GM12878 (cell line): ENCODE data around the gene DNAH9. TPM values are rescaled to one million over a fixed set of nuclear protein-coding genes. Genes with fewer than 3 reads are reported as not detected.
"Not testable (repeated sequence)": the region's sequence is repeated elsewhere in the genome, so short reads cannot be mapped to it uniquely, and the experiment has no call there.

Experiments
- ATAC-seq: fragments of 200-7000 bp; cut with Tn5 transposase; 3 replicates; pipeline ENCODE4 v1.9.1; 2020; ENCODE audit warnings: mild to moderate bottlenecking, moderate library complexity
- BruUV-seq: library from RNA; stranded (reverse); fragments of 400-500 nt; replicated peaks from 2 replicates; lab custom pipeline; 2021; lab: Mats Ljungman, UMichigan
- CTCF ChIA-PET: fragments of 300-600 bp; sonication (Branson Sonifier 250); formaldehyde crosslinking; extraction: SDS; loops from one replicate; lab custom pipeline; 2021; ENCODE audit warnings: inconsistent platforms; lab: Yijun Ruan, JAX
- POLR2A ChIA-PET: fragments of 350-600 bp; formaldehyde crosslinking; extraction: SDS; loops from one replicate; lab custom pipeline; 2021; ENCODE audit warnings: inconsistent platforms; lab: Charles Lee
- RAD21 ChIA-PET: fragments of 300-600 bp; sonication (Branson Sonifier 250); formaldehyde crosslinking; loops from one replicate; lab custom pipeline; 2023; ENCODE audit warnings: antibody characterized with exemption; ENCODE audit not compliant: unreplicated experiment; lab: Charles Lee
- SMC1A ChIA-PET: fragments of 300-600 bp; sonication (Branson Sonifier 250); formaldehyde crosslinking; loops from one replicate; lab custom pipeline; 2023; ENCODE audit not compliant: unreplicated experiment, uncharacterized antibody; lab: Charles Lee
- DNase-seq: peaks from one replicate; pipeline ENCODE4 v3.0.0-alpha.2; 2011; ENCODE audit warnings: low read depth, low spot score
- FAIRE-seq: peaks from 3 replicates; lab custom pipeline; 2011; peaks lifted over from hg19 to GRCh38; lab: Jason Lieb, UNC
- H2AFZ ChIP-seq: 2 replicates; pipeline ENCODE4 v1.6.0; 2011; ENCODE audit warnings: low read depth, low read length, control low read depth; ENCODE audit not compliant: control insufficient read depth
- H3K27ac ChIP-seq: 2 replicates; pipeline ENCODE4 v1.5.1; 2011; ENCODE audit warnings: control low read depth; ENCODE audit not compliant: control insufficient read depth, insufficient read depth
- H3K27me3 ChIP-seq, 2 experiments: replicated peaks in 1 of 2; 2 replicates each; pipeline versions ENCODE4 v1.6.0 to v1.6.1; 2011; ENCODE audit warnings: low read length in 1 of 2; ENCODE audit not compliant: control insufficient read depth in 2 of 2, insufficient read depth in 2 of 2
- H3K36me3 ChIP-seq, 2 experiments: 2 replicates each; pipeline ENCODE4 v1.5.1; 2011; ENCODE audit warnings: low read length in 1 of 2; ENCODE audit not compliant: control insufficient read depth in 2 of 2, insufficient read depth in 2 of 2
- H3K4me1 ChIP-seq: 2 replicates; pipeline ENCODE4 v1.6.1; 2011; ENCODE audit warnings: mild to moderate bottlenecking, low read length, moderate library complexity, mixed read lengths; ENCODE audit not compliant: control insufficient read depth, insufficient read depth
- H3K4me2 ChIP-seq: 2 replicates; pipeline ENCODE4 v1.6.0; 2011; ENCODE audit warnings: control low read depth; ENCODE audit not compliant: control insufficient read depth, insufficient read depth
- H3K4me3 ChIP-seq: fragments of 200-600 bp; sonication (generic); 2 replicates; pipeline ENCODE4 v1.5.1; 2016
- H3K79me2 ChIP-seq: 2 replicates; pipeline ENCODE4 v1.6.0; 2011; ENCODE audit warnings: low read length; ENCODE audit not compliant: control insufficient read depth, insufficient read depth
- H3K9ac ChIP-seq: 2 replicates; pipeline ENCODE4 v1.8.0; 2011; ENCODE audit warnings: low read length, control low read depth, mixed read lengths; ENCODE audit not compliant: control insufficient read depth, insufficient read depth
- H3K9me3 ChIP-seq: replicated peaks from 3 replicates; pipeline ENCODE4 v1.5.1; 2011; ENCODE audit warnings: mild to moderate bottlenecking, low read length; ENCODE audit not compliant: control insufficient read depth, insufficient read depth
- H4K20me1 ChIP-seq: 2 replicates; pipeline ENCODE4 v1.6.0; 2011; ENCODE audit not compliant: control insufficient read depth, insufficient read depth
- GABPA ChIP-seq: IDR thresholded peaks from 2 replicates; pipeline ENCODE4 v1.6.1; 2014; ENCODE audit warnings: antibody characterized with exemption, low read depth, mild to moderate bottlenecking, inconsistent platforms
- HDGF ChIP-seq: fragments of 450-650 bp; IDR thresholded peaks from 2 replicates; pipeline ENCODE4 v1.6.1; 2016; ENCODE audit warnings: antibody characterized with exemption
- IKZF1 ChIP-seq: fragments of 450-650 bp; conservative IDR thresholded peaks from 2 replicates; pipeline ENCODE4 v1.6.1; 2017; ENCODE audit warnings: antibody characterized with exemption, mild to moderate bottlenecking
- NR2C2 ChIP-seq: IDR thresholded peaks from 2 replicates; pipeline ENCODE4 v1.6.1; 2011; ENCODE audit warnings: borderline replicate concordance, low read depth; ENCODE audit not compliant: control insufficient read depth, insufficient read length
- WGBS: methylation state at CpG from one replicate; pipeline ENCODE4 v1.1.6; 2016; ENCODE audit warnings: low lambda C conversion rate; ENCODE audit not compliant: insufficient replicate concordance, insufficient coverage; ENCODE audit errors: missing lambda C conversion rate; 5-methylcytosine and 5-hydroxymethylcytosine counted together
- in situ Hi-C: fragments of 300-500 bp; cut with MboI; formaldehyde crosslinking; loops from 9 replicates; pipeline ENCODE4 v1.14.3; 2018; ENCODE audit warnings: mixed read lengths
- intact Hi-C: fragments of 100-400 bp; cut with micrococcal nuclease; formaldehyde crosslinking; loops from one replicate; pipeline ENCODE4 v1.14.2; 2022; ENCODE audit not compliant: unreplicated experiment
- polyA plus RNA-seq, 11 experiments: library from polyadenylated mRNA; depleted of rRNA in 4 of 11; unstranded in 6 of 11; stranded (reverse) in 5 of 11; fragments of >200 nt; fragmentation: Nextera tagmentation in 4 of 11; fragmentation: Illumina TruSeq in 1 of 11; extraction: Ambion mirVana in 4 of 11; extraction: Trizol in 1 of 11; gene quantifications; 1 replicate in 1 of 11; 2 replicates in 10 of 11; pipeline versions ENCODE4 v1.2.1 to v1.2.3, GENCODE V29; 2011 to 2016; ENCODE audit warnings: inconsistent platforms in 2 of 11, missing spikeins in 2 of 11, low read depth in 1 of 11
- total RNA-seq, 4 experiments: library from RNA; depleted of rRNA in 3 of 4; stranded (reverse); fragments of >200 nt in 3 of 4; fragmentation: Illumina TruSeq in 1 of 4; extraction: Trizol in 1 of 4; gene quantifications; 2 replicates each; pipeline versions ENCODE4 v1.2.1 to v1.2.3, GENCODE V29; 2013 to 2021
- TF ChIP-seq, protein P1 (sequence below): IDR thresholded peaks from 2 replicates; pipeline ENCODE4 v1.6.1; 2011; ENCODE audit warnings: borderline replicate concordance, low read depth, mild to moderate bottlenecking, moderate library complexity, low read length; ENCODE audit not compliant: insufficient read depth, poor library complexity, severe bottlenecking
- TF ChIP-seq, protein P2 (sequence below): fragments of 450-650 bp; formaldehyde crosslinking; IDR thresholded peaks from 2 replicates; pipeline ENCODE4 v1.4.0; 2020; ENCODE audit warnings: mild to moderate bottlenecking, moderate library complexity

The DNAH9 gene
- total and polyA plus RNA-seq, 10 of the 15 experiments (the other 5 are each of a cell fraction or from before 2014, with no cell fraction given) = 0.10 to 0.40 (median 0.19) TPM; not detected in 7

DNA sequence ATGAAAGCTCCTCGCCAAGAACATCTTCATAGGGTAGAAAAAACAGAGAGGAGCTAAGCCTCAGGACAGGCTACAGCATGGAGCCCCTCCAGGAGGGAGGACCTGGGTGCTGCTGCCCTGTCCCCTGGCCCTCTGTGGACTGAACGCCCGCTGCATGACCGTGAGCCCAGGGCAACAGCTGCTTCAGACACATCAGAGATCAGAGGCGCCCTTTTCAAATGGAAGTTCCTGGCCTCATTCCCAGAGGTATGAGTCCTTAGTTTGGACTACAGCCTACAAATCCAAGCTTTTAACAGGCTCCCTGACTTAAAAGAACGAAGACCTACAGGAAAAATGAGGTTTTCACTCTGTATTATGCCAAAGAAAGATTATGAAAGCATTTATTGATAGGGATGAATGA lies 350.5 kb downstream of the DNAH9 start (continued):
- TF ChIP-seq NR2C2 (no peak), IKZF1 (no peak)

DNA sequence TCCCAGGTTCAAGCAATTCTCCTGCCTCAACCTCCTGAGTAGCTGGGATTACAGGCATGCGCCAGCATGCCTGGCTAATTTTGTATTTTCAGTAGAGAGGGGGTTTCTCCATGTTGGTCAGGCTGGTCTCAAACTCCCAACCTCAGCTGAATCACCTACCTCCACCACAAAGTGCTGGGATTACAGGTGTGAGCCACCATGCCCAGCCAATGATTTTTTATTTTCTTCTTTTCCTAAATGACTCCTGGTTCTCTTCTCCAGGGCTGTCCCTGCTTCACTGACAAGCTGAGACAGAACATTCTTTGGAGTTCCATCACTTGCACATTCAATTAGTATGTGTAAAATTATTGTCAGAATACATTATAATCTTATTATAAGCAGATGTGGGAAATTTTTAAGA lies 351.3 kb downstream of the DNAH9 start:
- H3K36me3 ChIP-seq, RAD21 ChIA-PET, H3K4me2 ChIP-seq, POLR2A ChIA-PET, H3K27me3 ChIP-seq, H3K4me3 ChIP-seq, FAIRE-seq, ATAC-seq, intact Hi-C loops, BruUV-seq, DNase-seq, H3K9me3 ChIP-seq, CTCF ChIA-PET, H3K27ac ChIP-seq, H3K79me2 ChIP-seq, H3K4me1 ChIP-seq, H4K20me1 ChIP-seq, H3K9ac ChIP-seq, H2AFZ ChIP-seq: not testable (repeated sequence)
- SMC1A ChIA-PET = interaction anchor here (0.7 kb wide), 1 partner anchor 13 kb away, joined by 3 read pairs; no protein-coding TSS in a partner anchor
- in situ Hi-C loops = loop anchor here (25.0 kb wide), 1 partner anchor 1062 kb away; no protein-coding TSS in a partner anchor
- WGBS = 89% methylated on average over 1 of the region's 1 CpG

DNA sequence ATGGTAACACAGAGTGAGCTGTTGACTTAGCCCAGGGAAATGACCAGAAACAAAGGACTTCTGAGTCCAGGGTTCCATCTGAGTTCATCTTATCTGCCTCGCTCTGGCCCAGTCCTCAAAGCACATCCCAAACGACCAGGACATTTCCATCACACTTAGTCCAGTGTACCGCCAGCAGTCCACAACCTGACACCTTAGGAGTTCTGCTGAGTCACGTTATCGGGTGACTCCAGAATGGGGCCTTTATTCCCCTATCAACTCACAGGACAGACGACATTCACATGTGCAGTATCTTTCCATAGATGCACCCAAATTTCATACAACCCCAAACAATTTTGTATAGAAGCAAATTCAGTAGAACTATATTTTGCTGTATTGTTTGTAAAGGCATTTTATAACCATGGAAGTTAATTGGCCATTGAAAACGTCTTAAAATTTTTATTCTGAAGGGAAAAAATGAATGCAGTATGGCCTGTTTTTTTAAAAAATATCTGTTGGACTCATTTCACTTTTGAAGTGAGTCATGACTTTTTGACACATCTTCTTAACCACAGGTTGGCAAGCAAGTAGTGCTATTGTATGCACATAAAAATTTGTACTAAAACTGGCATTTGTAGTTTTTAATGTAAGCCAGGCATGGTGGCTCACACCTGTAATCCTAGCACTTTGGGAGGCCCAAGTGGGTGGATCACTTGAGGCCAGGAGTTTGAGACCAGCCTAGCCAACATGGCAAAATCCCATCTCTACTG lies 352.7 kb downstream of the DNAH9 start:
- H3K27ac ChIP-seq = no peak overlapping the region
- no peaks in the 10 kb centered on the region for H3K36me3 ChIP-seq
- H4K20me1 ChIP-seq = no peaks in the 10 kb centered on the region
- no peaks in the 10 kb centered on the region for H3K79me2 ChIP-seq
- POLR2A ChIA-PET = no interaction called here
- no peaks in the 10 kb centered on the region for H3K27me3 ChIP-seq
- CTCF ChIA-PET = no interaction called here
- 27% methylated on average over 7 of the region's 7 CpGs for WGBS
- H3K9ac ChIP-seq = no peak overlapping the region
- in situ Hi-C loops = no loop called here
- FAIRE-seq (no peak), ATAC-seq (no peak), DNase-seq (no peak)
- no TSS peak for BruUV-seq
- no peak overlapping the region for H2AFZ ChIP-seq
- RAD21 ChIA-PET = no interaction called here
- H3K9me3 ChIP-seq = no peaks in the 10 kb centered on the region; the same call in 2 of the 3 replicates
- no peaks in the 10 kb centered on the region for H3K4me1 ChIP-seq
- SMC1A ChIA-PET = no interaction called here
- H3K4me2 ChIP-seq = no peak overlapping the region
- no peak overlapping the region for H3K4me3 ChIP-seq
- intact Hi-C loops = no loop called here
- TF ChIP-seq GABPA (no peak), HDGF (no peak)
- TF ChIP-seq, protein P1, sequence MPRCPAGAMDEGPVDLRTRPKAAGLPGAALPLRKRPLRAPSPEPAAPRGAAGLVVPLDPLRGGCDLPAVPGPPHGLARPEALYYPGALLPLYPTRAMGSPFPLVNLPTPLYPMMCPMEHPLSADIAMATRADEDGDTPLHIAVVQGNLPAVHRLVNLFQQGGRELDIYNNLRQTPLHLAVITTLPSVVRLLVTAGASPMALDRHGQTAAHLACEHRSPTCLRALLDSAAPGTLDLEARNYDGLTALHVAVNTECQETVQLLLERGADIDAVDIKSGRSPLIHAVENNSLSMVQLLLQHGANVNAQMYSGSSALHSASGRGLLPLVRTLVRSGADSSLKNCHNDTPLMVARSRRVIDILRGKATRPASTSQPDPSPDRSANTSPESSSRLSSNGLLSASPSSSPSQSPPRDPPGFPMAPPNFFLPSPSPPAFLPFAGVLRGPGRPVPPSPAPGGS = no peak
- TF ChIP-seq, protein P2, sequence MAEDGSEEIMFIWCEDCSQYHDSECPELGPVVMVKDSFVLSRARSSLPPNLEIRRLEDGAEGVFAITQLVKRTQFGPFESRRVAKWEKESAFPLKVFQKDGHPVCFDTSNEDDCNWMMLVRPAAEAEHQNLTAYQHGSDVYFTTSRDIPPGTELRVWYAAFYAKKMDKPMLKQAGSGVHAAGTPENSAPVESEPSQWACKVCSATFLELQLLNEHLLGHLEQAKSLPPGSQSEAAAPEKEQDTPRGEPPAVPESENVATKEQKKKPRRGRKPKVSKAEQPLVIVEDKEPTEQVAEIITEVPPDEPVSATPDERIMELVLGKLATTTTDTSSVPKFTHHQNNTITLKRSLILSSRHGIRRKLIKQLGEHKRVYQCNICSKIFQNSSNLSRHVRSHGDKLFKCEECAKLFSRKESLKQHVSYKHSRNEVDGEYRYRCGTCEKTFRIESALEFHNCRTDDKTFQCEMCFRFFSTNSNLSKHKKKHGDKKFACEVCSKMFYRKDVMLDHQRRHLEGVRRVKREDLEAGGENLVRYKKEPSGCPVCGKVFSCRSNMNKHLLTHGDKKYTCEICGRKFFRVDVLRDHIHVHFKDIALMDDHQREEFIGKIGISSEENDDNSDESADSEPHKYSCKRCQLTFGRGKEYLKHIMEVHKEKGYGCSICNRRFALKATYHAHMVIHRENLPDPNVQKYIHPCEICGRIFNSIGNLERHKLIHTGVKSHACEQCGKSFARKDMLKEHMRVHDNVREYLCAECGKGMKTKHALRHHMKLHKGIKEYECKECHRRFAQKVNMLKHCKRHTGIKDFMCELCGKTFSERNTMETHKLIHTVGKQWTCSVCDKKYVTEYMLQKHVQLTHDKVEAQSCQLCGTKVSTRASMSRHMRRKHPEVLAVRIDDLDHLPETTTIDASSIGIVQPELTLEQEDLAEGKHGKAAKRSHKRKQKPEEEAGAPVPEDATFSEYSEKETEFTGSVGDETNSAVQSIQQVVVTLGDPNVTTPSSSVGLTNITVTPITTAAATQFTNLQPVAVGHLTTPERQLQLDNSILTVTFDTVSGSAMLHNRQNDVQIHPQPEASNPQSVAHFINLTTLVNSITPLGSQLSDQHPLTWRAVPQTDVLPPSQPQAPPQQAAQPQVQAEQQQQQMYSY = no peak
